ENCODE measurements around the gene RNF151. TPM values are rescaled to one million over a fixed set of nuclear protein-coding genes. Genes with fewer than 3 reads are reported as not detected.
A peak's percentile ranks its signal among the peaks of the same experiment; 100 is the strongest.

Gene RNF151
- polyA plus RNA-seq, 1 donor from 2014 or later: not detected

DNA sequence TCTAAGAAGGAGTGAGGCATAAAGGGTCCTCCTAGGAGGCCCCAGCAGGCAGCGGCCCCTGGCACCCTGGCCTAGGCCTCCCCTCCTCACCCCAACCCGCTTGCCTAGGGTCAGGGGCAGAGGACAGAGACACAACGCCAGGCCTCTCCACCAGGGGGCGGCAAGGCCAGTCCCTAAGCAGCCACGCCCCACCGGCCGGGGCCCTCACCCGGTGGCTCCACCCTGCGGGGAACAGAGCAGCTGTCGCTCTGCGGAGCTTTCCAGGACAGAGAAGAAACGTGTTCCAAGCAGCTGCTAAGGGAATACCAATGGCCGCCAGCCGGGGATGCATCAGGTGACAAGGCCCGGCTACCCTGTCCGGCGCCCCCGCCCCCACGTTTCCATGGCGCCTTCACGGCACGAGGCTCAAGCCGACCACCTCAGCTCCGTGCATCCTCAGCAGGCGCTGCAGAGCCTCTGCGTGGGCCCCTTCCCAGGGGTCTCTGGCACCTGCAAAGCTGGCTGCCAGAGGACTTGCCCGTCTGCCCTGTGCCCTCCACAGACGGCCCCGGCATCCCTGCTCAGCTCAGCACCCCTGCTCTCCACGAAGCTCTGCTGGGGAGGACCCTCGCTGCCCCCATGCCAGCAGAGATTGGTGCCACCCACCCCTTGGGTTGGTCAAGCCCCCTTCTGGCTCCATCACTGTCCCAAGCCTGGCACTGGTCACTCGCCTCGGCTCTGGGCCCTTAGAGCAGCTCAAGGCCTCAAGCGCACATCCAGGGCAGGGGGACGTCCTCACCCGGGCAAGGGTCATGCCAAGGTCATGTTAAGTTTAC, 37.4 kb downstream of the RNF151 start:
- peaks cover 37% of the 10 kb centered on the region for H3K79me2 ChIP-seq (replicated peaks; ENCODE audit: insufficient read depth, low read length)
- peak overlapping the region; percentile 49 for H3K9ac ChIP-seq (ENCODE audit: low read length)
- no peaks in the 10 kb centered on the region for H3K9me3 ChIP-seq (ENCODE audit: low read length)
- no peaks in the 10 kb centered on the region for H3K9me2 ChIP-seq (ENCODE audit: insufficient read depth, low read length)
- TF ChIP-seq MXI1 (conservative IDR thresholded peaks at IDR 0.05; ENCODE audit: poor library complexity, severe bottlenecking) (peak; percentile 49), RAD21 (conservative IDR thresholded peaks at IDR 0.05) (peak; percentile 53), POLR2AphosphoS5 (IDR thresholded peaks at IDR 0.05) (no peak), SMC3 (conservative IDR thresholded peaks at IDR 0.05; ENCODE audit: poor library complexity) (peak; percentile 72)
- TF ChIP-seq, protein P1, sequence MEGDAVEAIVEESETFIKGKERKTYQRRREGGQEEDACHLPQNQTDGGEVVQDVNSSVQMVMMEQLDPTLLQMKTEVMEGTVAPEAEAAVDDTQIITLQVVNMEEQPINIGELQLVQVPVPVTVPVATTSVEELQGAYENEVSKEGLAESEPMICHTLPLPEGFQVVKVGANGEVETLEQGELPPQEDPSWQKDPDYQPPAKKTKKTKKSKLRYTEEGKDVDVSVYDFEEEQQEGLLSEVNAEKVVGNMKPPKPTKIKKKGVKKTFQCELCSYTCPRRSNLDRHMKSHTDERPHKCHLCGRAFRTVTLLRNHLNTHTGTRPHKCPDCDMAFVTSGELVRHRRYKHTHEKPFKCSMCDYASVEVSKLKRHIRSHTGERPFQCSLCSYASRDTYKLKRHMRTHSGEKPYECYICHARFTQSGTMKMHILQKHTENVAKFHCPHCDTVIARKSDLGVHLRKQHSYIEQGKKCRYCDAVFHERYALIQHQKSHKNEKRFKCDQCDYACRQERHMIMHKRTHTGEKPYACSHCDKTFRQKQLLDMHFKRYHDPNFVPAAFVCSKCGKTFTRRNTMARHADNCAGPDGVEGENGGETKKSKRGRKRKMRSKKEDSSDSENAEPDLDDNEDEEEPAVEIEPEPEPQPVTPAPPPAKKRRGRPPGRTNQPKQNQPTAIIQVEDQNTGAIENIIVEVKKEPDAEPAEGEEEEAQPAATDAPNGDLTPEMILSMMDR (IDR thresholded peaks at IDR 0.05; ENCODE audit: poor library complexity, severe bottlenecking): peak; percentile 83
- H2AFZ ChIP-seq (ENCODE audit: low read depth, low read length): no peak overlapping the region
- no peaks in the 10 kb centered on the region for H3K27me3 ChIP-seq (ENCODE audit: insufficient read depth, low read depth, low read length)
- no peaks in the 10 kb centered on the region for H3F3A ChIP-seq (ENCODE audit: insufficient read depth, low read length, poor library complexity, severe bottlenecking)
- H3K4me2 ChIP-seq (ENCODE audit: low read length): no peak overlapping the region
- H3K4me3 ChIP-seq (ENCODE audit: low read length): peak overlapping the region; percentile 50
- peak overlapping the region; percentile 28 for H3K27ac ChIP-seq (ENCODE audit: low read length)
- no peaks in the 10 kb centered on the region for H3K36me3 ChIP-seq (ENCODE audit: insufficient read depth, low read length)
- peaks cover 5% of the 10 kb centered on the region for H4K20me1 ChIP-seq (ENCODE audit: insufficient read depth)

GRCh38 chr16:2004795-2005517, 38.3 kb downstream of the RNF151 start:
- no peak overlapping the region for H3K4me2 ChIP-seq (ENCODE audit: low read length)
- H2AFZ ChIP-seq (ENCODE audit: low read depth, low read length): no peak overlapping the region
- no peak overlapping the region for H3K27ac ChIP-seq (ENCODE audit: low read length)
- H3K9ac ChIP-seq (ENCODE audit: low read length): no peak overlapping the region
- H4K20me1 ChIP-seq (ENCODE audit: insufficient read depth): peaks cover 5% of the 10 kb centered on the region
- H3K36me3 ChIP-seq (ENCODE audit: insufficient read depth, low read length): no peaks in the 10 kb centered on the region
- no peak for TF ChIP-seq EP300 (conservative IDR thresholded peaks at IDR 0.05; ENCODE audit: poor library complexity, severe bottlenecking)
- TF ChIP-seq POLR2AphosphoS5 (IDR thresholded peaks at IDR 0.05): no peak
- no peak for TF ChIP-seq MXI1 (conservative IDR thresholded peaks at IDR 0.05; ENCODE audit: poor library complexity, severe bottlenecking)
- no peak for TF ChIP-seq SMC3 (conservative IDR thresholded peaks at IDR 0.05; ENCODE audit: poor library complexity)
- TF ChIP-seq, protein P1 (IDR thresholded peaks at IDR 0.05; ENCODE audit: poor library complexity, severe bottlenecking): no peak
- no peak for TF ChIP-seq RAD21 (conservative IDR thresholded peaks at IDR 0.05)
- no peak for TF ChIP-seq TAF1 (IDR thresholded peaks at IDR 0.05; ENCODE audit: low read depth)
- TF ChIP-seq, protein P2, sequence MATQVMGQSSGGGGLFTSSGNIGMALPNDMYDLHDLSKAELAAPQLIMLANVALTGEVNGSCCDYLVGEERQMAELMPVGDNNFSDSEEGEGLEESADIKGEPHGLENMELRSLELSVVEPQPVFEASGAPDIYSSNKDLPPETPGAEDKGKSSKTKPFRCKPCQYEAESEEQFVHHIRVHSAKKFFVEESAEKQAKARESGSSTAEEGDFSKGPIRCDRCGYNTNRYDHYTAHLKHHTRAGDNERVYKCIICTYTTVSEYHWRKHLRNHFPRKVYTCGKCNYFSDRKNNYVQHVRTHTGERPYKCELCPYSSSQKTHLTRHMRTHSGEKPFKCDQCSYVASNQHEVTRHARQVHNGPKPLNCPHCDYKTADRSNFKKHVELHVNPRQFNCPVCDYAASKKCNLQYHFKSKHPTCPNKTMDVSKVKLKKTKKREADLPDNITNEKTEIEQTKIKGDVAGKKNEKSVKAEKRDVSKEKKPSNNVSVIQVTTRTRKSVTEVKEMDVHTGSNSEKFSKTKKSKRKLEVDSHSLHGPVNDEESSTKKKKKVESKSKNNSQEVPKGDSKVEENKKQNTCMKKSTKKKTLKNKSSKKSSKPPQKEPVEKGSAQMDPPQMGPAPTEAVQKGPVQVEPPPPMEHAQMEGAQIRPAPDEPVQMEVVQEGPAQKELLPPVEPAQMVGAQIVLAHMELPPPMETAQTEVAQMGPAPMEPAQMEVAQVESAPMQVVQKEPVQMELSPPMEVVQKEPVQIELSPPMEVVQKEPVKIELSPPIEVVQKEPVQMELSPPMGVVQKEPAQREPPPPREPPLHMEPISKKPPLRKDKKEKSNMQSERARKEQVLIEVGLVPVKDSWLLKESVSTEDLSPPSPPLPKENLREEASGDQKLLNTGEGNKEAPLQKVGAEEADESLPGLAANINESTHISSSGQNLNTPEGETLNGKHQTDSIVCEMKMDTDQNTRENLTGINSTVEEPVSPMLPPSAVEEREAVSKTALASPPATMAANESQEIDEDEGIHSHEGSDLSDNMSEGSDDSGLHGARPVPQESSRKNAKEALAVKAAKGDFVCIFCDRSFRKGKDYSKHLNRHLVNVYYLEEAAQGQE (IDR thresholded peaks at IDR 0.05; ENCODE audit: borderline replicate concordance): no peak
- no peak for TF ChIP-seq EZH2 (IDR thresholded peaks at IDR 0.05; ENCODE audit: borderline replicate concordance, insufficient read depth, low read length, poor library complexity, severe bottlenecking)
- H3F3A ChIP-seq (ENCODE audit: insufficient read depth, low read length, poor library complexity, severe bottlenecking): no peaks in the 10 kb centered on the region
- H3K4me3 ChIP-seq (ENCODE audit: low read length): no peak overlapping the region
- no peaks in the 10 kb centered on the region for H3K27me3 ChIP-seq (ENCODE audit: insufficient read depth, low read depth, low read length)
- H3K9me2 ChIP-seq (ENCODE audit: insufficient read depth, low read length): no peaks in the 10 kb centered on the region
- no peaks in the 10 kb centered on the region for H3K9me3 ChIP-seq (ENCODE audit: low read length)
- peaks cover 39% of the 10 kb centered on the region for H3K79me2 ChIP-seq (replicated peaks; ENCODE audit: insufficient read depth, low read length)

Measured in neural cell (in vitro differentiated cells).